Stimulated activated naive CD4-positive, alpha-beta T cell treated with Interleukin-2 at 50 U/mL for 16 hours (primary cell): ENCODE data around the gene RUNX1.

Source experiments
- DNase-seq: peaks from one replicate; lab custom pipeline; 2025; lab: John Stamatoyannopoulos, UW

Gene RUNX1

DNA sequence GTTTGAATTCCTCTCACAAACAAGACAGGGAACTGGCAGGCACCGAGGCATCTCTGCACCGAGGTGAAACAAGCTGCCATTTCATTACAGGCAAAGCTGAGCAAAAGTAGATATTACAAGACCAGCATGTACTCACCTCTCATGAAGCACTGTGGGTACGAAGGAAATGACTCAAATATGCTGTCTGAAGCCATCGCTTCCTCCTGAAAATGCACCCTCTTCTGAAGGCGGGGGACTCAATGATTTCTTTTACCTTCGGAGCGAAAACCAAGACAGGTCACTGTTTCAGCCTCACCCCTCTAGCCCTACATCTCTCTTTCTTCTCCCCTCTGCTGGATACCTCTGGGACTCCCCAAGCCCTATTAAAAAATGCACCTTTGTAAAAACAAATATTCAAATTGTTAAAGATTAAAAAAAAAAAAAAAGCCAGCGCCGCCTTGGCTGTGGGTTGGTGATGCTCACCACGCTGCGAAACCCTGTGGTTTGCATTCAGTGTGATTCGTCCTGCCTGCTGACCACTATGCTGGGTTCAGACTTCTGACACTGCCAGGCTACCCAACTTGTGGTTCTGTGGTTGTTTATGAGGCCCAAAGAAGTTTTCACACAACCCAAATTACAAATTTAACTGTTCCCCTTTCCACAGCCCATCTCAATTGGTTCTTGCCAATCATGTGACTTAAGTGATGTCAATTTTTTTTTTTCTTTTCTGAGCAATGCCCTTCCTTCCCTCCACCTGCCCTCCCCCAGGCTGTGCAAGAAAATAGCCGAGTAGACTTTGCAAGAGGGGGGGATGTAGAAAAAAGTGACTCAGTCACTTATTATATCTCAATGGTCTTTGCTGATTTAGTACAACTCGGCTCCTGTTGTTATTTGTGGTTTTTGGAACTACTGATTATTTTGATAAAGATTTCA is at the start of gene RUNX1:
Gene RUNX1 (minus strand): TSS at position 597 of the 912 bp plus-strand sequence.
- DNase-seq: peak; percentile 82

GRCh38 chr21:35097525-35097924 is 48.4 kb upstream of the RUNX1 start:
- DNase-seq: no peak

- no peak for DNase-seq
These were observed 47.9 kb upstream of the RUNX1 start for GRCh38 chr21:35096959-35097358.

DNA sequence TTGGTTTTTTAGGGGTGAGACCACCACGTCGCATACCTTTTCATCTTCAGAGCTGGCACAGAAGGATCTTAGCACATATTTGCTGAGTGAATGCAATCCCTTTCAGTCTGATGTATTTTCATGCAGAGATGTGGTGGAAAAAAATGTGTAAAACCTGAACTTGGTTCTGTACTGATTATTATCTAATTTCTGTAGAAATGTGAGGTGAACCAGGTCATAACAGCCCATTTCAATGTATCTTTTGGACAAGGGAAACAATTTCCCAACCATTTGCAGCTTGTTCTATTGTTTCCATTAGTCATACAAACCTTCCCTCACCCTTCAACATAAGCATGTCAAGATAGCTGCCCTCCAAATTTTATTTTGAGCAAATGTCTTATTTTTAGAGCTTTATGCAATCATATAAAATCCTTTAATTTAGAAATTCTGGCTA is 46.8 kb upstream of the RUNX1 start:
- no peak for DNase-seq

DNA sequence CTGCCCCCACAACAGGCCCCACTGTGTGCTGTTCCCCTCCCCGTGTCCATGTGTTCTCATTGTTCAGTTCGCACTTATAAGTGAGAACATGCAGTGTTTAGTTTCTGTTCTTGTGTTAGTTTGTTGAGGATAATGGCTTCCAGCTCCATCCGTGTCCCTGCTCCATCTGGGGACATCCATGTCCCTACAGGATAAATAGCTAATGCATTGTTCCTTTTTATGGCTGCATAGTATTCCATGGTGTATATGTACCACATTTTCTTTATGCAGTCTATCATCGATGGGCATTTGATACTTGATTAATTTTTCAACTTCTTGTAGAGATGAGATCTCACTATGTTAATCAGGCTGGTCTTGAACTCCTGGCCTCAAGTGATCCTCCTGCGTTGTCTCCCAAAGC is 44.4 kb upstream of the RUNX1 start:
- no peak for DNase-seq

DNA sequence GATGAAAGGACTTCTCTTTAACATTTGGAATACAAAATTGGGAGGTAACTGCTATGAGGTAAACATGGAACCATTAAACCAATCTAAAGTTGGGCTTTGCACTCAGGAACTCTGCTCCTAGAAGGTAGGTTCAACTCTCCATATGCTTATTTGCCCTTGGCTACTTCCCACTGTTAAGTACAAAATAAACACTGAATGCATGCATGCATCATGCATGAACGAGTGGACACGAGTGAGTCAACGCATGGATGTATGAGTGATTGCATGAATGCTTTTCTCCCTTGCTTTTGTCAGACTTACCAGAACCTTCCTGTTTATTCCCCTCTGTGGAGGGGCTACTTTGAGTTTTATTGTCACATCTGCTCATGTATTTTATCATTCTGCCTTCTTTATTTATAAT is 42.4 kb upstream of the RUNX1 start:
- DNase-seq: no peak

DNA sequence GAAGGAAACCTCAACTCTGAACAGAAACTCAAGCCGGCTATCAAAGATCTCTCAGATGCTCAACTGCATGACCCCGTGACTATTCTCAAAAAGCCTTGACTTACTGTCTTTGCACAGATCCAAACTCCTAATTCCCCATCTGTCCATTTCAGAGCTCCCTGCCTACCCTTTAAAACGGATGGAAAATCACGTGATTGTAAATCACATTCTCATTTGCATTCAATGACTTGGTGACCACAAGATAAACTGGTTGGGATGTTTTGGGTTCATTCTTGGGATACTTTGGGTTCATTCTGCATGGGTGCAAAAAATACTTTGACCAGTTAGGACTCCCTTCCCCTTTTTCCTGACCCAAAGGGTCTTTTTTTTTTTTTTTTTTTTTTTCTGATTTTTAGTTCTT is 41.3 kb upstream of the RUNX1 start:
- DNase-seq: no peak

- no peak for DNase-seq
These were observed 39.2 kb upstream of the RUNX1 start for GRCh38 chr21:35088319-35088771.

- no peak for DNase-seq
These were observed 37.3 kb upstream of the RUNX1 start for GRCh38 chr21:35086357-35086756.

GRCh38 chr21:35084869-35085268 is 35.8 kb upstream of the RUNX1 start:
- no peak for DNase-seq

- DNase-seq: no peak
These were observed 34.1 kb upstream of the RUNX1 start for GRCh38 chr21:35083246-35083645.

GRCh38 chr21:35081861-35082260 is 32.8 kb upstream of the RUNX1 start:
- no peak for DNase-seq

- no peak for DNase-seq
These were observed 30.1 kb upstream of the RUNX1 start for GRCh38 chr21:35079181-35079580.

DNA sequence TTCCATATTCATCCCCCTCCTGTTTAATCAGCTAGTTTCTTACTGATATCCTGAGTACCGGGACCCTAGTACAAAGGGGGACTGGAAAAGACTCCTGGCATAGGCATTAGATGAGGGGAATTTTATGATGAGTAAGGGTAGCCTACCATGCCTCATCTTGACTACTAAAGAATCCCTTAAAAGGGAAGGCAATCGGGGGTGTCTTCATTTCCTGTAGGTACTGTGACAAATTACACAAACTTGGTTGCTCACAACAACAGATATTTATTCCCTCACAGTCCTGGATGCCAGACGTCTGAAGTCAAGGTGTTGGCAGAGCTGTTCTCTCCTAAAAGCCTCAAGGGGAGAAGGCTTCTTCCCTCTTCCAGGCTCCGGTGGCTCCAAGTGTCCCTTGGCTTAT is 28.9 kb upstream of the RUNX1 start:
- DNase-seq: no peak

GRCh38 chr21:35077466-35077865 is 28.4 kb upstream of the RUNX1 start:
- no peak for DNase-seq

DNA sequence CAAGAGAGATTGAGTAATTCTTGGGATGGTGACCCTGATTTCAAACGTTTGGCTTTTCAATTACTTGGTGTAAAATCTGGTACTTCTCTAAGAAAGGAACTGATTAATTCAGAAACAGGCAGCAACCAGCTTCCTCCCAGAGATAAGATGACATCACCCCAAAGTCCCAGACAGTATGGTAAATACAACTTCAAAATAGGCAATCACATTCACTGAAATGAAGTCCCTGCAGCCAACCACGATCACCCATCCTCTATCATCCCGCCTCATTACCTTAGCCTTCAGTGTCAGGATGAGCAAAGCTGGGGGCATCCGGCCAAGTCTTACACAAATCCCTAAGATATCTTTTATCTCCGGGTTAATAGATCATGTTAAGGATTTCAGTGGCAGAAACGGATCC is 26.4 kb upstream of the RUNX1 start:
- no peak for DNase-seq

- no peak for DNase-seq
These were observed 23.9 kb upstream of the RUNX1 start for GRCh38 chr21:35072960-35073359.

GRCh38 chr21:35072557-35072956 is 23.5 kb upstream of the RUNX1 start:
- DNase-seq: no peak

DNA sequence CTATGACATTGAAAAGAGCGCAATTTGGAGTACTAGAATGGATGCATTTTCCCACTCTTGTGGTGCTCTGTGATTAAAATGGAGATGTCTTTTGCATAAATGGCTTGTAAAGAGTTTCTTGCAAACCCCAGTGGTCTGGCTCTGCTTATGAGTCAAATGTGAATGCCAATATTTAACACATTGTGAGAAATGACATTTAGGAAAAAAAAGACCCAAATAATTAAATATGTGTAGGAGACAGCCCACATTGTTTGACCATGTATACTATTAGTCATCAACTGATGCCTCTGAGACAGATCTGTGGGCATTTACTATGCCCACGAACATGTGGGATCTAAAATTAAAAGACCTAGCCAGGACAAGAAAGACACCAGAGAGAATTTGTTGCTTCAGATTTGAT is 22.2 kb upstream of the RUNX1 start:
- DNase-seq: no peak

GRCh38 chr21:35070436-35070835 is 21.3 kb upstream of the RUNX1 start:
- no peak for DNase-seq

DNA sequence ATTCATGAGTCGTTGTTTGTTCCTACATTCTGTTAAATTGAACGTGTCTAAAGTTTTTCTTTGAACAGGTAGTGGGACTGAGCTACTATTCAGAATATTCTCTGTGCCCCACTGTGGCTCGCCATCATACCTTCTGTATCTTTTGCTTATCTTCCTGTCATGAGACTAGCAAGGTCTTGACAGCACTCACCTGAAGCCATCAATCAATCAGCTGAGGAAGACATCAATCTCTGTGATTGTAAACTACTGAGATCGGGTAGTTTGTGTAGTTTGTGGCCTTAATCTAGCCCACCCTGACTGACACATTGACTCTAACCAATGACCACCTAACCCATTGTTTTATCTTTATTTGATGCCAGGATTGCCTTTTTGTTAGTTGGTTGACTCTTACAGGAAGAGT is 17.7 kb upstream of the RUNX1 start:
- DNase-seq: no peak

DNA sequence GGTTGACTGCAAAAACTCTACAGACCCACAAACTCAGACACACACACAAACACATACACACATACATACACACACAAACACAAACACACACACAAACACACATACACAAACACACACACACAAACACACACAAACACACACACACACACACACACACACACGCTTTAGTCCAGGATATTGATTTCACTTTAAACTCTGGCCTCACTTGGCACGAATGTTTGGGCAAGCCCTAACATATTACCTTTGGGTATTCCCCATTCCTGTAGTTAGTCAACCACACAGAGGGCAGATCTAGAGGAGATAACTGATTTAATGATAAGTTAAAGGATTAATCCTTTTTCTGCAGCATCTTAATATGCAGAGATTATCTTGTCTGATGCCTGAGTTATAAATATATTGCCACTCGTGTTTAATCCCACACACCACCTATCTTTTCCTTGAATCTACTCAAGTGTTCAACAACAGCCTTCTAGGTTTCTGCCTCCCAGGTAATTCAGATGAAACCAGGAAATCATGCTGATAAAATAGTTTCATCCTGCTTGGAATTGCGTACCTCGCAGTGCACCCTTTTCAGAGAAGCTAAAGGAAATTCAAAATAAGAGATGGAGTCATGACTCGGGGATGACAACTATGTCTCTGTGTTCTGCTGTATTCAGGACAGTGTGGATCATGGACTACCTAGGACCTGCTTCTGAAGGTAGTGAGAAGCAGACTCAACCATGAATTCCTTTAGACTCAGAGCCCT is 14.5 kb upstream of the RUNX1 start:
- no peak for DNase-seq

DNA sequence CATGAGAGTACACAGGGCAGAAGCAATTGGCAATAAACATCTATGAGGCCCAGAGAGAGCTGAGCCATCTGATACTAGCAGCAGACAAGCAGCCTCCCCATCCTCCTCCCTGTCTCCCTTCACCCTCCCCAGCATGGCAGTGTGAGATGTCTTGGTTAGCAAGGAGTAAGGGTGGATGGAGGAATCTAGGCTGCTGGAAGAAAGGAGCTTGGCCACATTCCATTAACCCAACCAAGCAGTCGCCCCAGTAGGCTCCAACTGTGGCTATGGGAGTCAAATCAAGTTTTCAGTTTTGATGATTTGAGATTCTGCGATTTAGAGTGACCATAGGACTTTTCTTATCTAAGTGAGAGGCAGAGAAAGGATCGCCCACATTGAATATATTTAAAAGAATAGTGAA is 12.9 kb upstream of the RUNX1 start:
- no peak for DNase-seq
